HG03097 (cell line): ENCODE measurements around the gene YRDC.
"Not testable (repeated sequence)": the region's sequence is repeated elsewhere in the genome, so short reads cannot be mapped to it uniquely, and the experiment has no call there.

ENCODE experiments used
- ATAC-seq: cut with Tn5 transposase; IDR thresholded peaks from one replicate; pipeline ENCODE4 v1.9.1; 2021; ENCODE audit not compliant: unreplicated experiment, low FRiP score

Gene YRDC

DNA sequence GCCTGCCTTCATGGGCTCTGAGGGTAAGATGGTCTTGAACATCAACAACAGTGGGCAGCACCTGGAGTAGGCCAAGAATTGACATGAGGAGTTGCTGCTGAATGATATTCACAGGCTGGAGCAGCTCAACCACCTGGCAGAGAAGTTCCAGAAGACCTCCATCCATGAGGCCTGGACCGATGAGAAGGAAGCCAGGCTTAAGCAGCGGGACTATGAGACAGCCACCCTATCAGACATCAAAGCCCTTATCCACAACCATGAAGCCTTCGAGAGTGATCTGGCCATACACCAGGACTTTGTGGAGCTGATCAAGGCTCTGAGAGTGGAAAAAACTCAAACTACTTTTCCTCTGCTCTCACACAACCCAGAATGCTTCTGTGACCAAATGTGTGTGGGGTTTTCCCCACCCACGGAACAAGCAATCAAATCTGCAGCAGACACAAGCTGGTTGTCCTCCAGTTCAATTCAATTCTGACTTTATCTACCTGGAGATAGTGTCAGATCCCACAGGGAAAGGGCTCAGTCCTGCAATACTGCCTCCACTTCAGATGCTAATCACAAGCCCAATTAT, 31.0 kb downstream of the YRDC start:
- no peak for ATAC-seq

DNA sequence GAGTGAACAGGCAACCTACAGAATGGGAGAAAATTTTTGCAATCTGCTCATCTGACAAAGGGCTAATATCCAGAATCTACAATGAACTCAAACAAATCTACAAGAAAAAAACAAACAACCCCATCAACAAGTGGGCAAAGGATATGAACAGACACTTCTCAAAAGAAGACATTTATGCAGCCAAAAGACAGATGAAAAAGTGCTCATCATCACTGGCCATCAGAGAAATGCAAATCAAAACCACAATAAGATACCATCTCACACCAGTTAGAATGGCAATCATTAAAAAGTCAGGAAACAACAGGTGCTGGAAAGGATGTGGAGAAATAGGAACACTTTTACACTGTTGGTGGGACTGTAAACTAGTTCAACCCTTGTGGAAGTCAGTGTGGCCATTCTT, 36.6 kb downstream of the YRDC start:
- not testable (repeated sequence) for ATAC-seq

DNA sequence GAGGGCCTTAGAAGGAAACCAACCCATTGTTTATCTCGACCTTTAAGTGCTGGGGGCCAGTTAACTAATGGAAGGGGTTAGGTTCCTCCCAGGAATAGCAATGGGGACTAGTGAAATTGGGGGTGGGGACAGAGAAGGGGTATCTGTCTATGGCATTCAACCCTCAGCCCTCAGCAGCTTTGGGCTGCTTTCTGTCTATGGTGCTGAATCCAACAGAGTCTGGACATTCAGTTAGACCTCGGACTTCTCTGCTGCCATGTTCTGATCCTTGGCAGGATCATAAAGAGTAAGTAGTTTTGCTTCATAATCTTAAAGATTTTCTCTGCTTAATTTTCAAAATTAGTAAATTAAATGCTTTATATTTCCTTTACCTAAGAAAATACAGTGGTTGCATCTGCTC, 40.5 kb downstream of the YRDC start:
- no peak for ATAC-seq

DNA sequence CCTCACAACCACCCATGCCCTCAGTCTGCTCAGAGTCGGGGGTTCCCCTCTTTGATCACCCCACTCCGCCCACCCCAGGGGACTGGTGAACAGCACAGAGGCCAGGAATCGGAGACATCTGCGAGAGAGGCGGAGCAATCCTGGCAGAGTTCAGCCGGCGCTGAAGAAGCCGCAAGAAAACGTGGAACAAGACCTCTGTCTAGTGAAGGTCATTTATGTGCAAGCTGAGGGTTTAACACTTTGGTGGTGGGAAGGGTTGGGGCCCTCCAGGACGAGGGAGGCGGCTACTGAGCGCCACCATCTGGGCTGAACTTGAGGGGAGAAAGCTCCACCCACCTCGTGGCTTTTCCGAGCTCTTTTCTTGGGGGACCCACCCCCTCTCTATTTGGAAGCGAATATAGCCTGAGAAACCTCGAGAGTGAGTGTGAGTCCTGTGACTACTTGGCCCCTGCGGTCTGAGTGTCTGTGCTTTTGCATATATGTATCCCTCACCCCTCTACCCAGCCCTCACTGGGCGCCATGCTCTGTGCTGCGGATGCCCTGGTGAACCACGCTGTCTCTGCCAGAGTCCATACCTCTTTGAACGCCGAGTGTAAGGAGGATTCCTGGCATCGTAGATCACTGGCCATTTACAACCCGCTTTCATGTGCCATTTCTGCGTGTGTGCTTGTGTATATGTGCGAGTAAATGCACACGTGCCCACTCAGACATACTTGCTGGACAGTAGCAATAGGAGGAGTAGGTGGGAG, 41.9 kb downstream of the YRDC start:
- ATAC-seq: no peak

DNA sequence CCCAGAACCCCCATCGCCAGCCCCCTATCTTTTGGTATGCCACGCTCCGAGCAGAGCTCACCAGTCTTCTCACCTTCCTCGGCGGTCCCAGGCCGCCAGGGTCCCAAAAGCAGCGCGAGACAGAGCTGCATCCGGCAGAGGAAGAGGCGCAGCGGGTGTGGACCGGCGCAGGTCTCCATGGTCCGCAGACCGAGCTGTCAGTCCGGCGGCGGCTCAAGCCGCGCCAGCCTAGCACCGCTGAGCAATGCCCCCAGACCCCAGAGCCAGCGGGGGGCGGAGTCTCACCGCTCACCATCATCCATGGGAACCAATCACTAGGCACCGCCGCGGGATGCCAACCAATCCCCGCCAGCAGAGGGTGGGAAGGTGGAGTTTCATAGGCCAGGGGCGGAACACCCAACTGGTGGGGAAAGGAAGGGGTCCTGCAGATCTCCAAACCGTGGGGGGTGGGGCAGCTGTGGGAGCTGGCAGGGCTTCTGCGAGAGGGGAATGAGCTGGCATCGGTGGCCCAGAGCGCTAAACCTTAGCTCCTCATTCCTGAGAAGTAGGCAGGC, 43.0 kb downstream of the YRDC start, which contains the start of gene EPHA10:
EPHA10 (minus strand) TSS at position 233 of the 554 bp plus-strand sequence; CDS start at position 179, 54 bp downstream.
- ATAC-seq: no peak

DNA sequence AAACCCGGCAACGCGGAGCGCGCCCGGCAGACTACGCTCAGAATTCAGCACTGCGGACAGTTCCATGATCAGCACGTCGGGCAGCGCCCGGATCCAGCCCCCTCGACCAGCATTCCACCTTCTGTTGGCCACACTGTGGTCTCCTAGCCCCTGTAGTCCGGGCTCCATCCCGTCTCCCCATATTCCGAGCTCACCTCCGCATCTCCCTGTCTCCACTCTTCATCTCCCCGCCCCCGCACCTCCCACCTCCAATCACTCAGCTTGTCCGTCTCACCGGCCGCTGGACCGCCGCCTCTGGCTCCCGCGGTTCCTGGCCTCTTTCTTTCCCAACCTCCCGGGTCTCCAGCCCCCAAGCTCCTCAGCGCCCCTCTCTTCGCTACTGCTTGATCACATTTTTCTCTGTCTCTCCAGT, 43.6 kb downstream of the YRDC start:
- ATAC-seq: no peak

DNA sequence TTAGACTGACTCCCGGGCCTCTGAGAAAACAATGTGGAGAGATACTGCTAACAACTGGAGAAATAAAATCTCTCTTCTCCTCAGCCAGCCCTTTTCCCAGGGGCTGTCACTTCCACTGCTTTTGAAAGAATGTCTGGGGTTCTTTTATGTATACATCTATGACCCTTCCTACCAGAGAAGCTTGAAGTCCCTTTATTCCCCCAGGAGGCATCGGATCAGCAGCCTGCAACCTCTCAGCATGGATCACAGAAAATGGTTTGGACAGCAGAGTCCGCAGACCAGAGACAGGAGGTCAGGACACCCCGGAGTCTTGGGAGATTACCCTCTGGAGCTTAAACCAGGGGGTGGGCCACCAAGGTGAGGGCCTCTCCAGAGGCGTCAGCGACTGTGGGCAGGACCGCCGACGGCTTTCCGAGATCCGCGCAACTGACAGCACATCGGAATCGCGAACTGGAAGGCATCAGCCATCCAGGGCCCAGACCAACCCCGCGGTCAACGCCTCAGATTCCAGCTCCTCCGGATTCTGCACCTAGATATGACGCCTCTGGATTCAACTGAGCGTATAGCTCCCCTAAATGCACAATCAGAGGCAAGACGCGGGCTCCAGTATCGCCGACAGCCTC, 44.1 kb downstream of the YRDC start:
- no peak for ATAC-seq

DNA sequence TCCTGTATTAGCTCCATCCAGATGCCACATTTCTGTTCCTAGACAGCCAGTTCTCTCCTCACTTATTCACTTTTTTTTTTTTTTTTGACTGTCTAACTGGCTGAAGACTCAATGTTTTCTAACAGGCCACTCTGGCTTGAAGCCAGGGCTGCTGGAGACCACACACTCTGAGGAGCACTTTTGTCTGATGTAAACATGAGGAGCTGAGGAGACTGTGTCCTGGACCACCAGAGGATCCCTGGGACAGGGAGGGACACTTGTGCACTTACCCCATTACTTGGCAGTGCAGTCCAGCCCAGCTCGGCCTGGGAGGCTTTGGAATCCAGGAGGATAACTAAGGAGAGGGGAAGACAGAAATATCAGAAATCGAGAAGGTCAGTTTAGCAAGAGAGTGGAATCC, 45.5 kb downstream of the YRDC start:
- ATAC-seq: no peak

DNA sequence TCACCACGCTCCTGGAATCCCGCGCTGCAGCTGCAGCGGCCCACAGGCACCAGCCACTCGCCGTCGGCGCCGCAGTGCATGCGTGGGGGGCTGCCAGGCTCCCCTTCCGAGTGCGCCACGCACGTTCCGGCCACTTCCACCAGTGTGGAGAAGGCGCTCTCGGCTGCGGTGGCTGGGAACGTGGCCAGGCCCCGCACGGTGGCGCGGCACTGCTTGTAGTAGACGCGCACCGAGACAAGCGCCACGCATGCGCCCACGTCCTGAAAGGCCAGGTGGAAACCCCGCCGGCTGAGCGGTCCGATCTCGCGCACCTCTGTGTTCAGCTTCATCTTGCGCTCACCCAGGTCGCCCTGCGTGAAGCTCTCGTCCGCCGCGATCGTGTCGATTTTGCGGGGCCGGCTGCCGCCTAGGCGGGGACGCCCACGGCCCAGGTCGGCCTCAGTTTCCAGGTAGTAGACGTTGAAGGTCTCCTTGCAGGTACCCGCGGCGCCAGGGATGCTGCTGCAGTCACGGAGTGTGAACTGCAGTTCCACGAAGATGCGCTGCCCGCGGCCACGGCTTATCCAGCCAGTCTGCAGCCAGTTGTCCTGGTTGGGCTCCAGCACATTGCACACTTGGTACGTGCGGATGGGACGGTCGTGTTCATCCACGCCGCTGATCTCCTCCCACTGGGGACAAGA, 46.5 kb downstream of the YRDC start:
- ATAC-seq: no peak

DNA sequence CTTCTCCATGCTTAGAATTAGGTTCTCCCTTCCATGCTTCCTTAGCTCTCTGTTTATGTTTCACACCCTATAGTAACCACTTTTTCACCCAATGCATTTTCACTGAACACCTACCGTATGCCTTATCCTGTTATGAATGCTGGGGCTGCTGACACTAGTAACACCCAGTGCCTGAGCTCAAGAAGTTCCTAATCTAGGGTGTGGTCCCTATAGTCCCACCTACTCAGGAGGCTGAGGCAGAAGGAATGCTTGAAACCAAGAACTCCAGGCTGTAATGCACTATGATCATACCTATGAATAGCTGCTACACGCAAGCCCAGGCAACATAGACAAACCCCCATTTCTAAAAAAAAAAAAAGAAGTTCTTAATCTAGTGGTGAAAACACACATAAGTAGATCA, 48.6 kb downstream of the YRDC start:
- no peak for ATAC-seq

DNA sequence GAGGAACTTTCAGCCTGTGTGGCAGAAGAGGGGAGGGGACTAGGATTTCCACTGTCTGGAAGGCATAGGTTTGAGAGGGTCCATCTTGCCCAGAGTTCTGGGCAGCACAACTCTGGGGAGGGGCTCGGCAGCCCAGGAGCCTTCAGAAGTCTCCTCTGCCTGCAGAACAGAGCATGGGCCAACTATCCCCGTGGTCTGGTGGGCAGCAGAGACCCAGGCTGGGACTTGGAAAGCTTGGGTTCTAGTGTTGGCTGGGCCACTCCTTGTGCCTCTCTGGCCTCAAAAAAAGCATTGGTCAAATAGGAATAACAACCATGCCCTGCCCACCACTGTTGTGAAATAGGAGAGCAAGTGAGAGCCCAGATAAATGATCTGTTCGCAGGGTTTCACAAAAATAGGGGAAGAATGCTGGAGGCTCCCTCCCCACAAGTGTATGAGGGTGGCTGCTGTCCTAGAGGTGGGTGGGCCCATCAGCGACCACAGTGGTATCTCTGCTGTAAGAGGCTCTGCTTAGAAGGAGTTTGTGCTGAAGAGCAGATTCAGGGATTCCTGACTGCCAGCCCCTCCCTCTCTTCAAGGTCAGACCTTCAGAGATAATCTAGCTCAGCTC, 52.0 kb downstream of the YRDC start:
- ATAC-seq: no peak

DNA sequence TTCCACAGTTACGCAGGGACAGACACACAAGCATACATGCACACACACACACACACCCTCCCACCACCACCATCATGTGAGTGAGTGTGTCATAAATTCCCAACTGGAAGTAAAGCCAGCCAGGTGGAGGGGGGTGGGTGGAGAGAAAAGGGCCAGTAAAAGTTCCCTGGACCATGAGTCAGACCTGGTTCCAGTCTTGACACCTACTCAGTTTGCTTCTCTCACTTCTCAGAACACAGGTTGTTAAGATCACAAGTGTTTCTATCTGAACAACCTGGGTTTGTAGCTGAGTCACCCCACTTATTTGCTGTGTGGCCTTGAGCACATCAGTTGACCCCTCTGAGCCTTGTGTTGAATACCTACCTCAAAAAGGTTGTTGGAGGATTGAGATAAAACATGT, 52.7 kb downstream of the YRDC start:
- ATAC-seq: no peak

DNA sequence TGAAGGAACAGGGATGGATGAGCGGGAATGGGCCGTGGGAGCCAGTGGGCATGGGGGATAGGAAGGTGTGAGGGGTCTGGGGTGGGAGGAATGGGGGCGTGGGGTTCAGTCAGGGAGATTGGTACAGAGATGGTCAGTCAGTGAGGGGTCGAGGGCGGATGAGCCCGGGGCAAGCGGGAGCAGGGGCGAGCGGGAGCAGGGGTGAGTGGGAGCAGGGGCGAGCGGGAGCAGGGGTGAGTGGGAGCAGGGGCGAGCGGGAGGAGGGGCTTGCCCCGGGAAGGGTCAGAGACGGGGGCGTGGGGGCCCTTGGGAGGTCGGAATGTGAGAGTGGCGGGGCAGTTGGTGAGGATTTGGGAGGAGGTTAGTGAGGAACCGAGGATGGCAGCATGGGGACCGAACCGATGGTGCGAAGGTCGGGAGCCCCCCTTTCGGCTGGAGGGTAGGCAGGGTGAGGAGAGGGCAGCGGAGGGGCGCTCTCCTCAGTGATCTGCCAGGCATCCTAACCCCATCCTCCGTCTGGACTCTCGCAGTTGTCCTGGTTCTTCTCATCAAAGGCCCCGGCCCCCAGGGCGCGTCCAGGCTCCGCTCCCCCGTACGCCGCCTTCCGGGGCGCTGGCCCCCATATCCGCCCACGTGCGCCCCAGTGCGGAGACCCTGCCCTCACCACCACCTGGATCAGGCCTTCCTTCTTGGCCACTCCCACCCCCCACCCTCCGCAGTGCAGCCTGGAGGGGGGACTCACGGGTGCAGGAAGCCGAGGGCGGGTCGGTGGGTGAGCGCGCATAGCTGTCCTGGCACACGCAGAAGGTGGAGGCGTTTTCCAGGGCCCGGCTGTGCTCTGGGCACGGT, 54.3 kb downstream of the YRDC start:
- ATAC-seq: no peak
